Glomerular visceral epithelial cell (primary cell): ENCODE data around the gene C11orf21.

Source experiments
- DNase-seq: peaks from one replicate; pipeline ENCODE4 v3.0.0-alpha.2; 2016; ENCODE audit errors: extremely low spot score

Gene C11orf21

DNA sequence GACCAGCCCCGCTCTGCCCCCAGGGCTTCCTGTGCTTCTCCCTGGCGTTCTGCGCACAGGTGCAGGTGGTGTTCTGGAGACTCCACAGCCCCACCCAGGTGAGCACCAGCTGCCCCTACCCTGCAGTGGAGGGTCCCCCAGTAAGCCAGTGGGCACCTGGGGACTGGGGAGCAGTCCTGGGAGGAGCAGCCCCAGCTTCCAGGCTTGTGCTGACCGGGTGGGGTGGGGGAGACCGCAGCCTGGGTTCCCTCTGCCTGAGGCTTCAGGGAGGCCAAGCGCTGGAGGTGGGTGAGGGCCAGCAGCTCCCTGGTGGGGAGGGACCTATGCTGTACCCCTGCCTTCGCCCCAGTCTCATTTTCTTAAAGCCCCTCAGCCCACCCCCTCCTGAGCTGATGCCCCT, 7.0 kb upstream of the C11orf21 start:
- no peak for DNase-seq

DNA sequence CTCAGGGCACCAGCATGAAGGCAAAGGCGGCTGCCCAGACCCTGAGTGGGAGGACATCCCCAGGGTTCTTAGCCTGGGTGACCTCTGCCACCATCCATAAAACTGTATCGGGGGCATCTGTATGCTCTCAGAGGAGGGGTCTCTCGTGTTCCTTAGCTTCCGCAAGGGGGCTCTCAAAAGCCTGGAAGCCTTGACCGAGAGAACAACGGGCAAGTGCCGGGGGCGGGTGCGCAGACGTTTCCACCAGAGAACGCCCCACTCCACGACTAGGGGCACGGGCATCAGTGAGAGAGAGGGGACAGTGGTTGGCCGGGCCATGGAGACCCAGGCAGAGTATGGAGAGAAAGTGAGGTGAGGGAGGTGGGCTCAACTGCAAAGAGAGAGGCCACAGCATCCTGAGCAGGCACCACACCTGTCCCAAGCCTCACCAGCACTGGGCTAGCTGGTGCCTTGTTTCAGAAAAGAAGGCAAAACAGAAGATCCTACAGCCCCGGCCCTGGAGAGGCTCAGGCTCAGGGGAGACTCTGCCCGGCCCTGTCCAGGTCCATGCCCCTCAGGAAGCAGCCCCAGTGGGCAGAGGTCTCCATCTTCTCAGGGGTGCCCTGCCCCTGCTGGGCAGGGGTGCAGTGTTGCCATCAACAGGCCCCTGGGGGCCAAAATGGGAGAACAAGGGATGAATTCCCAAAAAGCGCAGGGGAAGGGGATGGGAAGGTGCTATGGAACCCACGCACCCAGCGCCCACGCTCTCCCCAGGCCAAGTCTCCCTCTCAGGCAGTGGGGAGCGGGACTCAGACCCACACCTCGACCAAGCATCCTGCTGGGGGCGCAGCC, 6.0 kb upstream of the C11orf21 start:
- DNase-seq: no peak

DNA sequence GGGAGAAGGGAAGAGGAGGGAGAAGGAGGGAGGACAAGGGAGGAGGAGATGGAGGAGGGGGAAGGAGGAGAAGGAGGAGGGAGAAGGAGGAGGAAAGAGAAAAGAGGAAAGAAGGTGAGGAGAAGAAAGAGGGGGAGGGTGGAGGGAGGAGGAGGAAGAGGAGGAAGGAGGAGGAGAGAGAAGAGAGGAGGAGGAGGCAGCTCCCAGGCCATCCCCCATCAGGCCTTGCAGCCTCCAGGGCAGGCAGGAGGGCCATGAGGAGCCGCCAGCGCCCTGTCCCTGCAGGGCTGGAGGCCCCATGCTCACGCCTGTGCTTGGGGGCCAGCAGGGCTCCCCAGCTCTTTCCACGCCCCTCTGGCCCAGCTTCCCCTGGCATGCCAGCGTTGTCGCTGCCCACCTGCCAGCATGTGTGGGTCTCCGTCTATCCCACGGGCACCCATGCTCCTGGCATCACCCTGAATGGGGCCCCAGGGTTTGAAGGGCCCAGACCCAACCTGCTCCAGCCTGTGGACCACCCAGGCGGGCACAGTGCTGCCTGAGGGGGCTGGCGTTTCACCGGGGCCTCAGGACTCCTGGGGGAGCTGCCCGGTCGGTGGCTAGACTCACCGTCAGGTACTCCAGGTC, 5.3 kb upstream of the C11orf21 start:
- no peak for DNase-seq

DNA sequence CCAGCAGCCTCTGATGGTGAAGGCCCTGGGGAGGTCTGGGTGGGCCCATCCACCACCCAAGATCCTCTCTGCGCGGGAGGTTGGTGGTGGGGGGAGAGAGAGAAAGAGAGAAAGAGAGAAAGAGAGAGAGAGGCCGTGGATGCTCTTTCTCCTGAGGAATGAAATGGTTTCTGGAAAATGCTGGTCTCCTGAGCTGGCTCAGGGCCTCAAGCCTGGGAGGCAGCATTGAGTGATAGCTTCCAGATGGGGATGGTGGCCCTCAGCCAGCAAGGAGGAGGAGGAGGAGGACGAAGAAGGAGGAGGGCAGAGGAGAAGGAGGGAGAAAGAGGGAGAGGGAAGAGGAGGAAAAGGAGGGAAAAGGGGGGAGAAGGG, 4.7 kb upstream of the C11orf21 start:
- DNase-seq: no peak

DNA sequence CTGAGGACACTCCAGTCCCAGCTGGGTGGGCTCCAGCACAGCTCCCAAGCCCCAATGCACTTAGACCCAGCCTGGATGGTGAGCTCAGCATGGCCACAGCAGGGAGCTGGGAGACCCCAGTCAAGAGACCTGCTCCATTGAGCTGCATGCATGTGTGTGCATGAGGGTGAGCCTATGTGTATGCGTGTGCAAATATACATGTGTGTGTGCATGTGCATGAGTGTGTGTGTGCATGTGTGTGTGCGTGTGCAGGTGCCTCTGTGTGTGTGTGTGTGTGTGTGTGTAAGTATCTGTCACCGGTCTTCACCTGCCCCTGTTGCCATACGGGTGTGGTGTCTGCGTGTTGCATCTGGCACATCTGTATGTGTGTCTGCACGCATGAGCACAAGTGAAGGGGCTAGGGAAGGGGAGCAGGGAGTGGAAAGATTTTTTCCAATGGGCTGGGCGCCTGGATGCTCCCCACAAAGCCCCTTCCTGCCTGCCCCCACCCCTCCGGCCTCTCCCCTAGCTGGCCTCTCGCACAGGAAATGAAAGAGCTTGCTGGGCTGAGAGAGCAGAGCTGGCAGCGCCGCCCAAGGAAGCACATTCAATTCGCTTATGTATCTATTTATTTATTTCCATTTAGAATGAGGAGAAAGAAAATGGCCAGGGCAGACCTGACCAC, 4.2 kb upstream of the C11orf21 start:
- no peak for DNase-seq

DNA sequence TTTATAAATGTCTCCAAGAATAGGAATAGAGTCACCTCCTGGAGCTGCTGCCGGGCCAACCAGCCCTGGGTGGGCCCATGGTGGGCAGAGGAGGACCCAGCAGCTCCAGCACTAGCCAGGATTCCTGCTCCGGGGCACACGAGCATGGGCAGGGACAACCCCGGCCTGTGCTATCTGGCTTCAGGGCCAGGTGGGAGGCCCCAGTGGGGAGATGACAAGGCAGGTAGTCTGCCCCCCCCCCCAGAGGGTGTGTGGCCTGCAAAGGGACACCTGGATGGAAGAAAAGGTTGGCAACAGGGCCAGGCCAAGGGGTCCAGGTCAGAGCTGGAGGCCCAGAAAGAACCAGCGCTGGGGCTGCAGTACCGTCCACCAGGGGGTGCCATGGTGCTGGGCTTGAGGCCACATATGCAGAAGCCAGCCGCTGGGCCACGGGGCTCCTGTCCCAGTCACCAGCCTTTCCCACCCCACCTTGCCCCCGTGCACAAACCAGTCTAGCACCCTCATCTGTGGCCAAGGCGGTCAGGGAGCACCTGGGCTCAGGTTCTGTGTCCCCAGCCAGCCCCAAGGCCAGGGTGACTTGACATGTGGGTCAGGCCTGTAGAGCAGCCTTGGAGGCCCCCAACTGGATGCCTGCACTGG, 3.5 kb upstream of the C11orf21 start:
- peak; percentile 64 for DNase-seq

DNA sequence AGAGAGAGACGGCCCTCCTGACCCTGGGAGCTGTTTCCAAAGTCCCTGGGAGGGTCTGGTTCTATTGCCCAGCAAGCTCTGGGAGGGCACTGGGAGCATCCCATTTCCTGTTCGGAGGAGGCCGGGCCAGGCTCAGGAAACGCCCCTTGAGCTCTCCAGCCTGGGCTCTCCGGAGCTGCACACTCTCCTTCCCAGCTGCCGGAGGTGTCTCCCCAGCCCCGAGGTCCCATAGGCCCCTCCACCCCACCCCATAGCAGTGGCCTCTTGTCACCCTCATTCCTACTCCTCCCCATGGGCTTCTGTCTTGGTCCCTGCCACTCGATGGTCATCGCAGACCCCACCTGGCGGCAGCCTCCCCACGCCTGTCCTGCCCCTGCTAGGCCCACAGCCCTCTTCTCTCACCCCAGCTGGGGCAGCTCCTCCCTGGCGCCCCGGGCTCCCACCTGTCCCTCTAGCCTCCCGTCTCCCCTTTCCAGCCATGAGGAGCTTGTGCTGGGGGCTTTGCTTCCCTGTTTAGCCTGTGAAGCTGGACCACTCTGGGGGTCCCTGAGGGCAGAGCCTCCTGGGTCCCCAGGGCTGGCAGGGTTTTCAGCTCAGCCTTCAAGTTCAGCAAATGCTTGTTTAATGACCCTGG, 2.9 kb upstream of the C11orf21 start:
- no peak for DNase-seq

DNA sequence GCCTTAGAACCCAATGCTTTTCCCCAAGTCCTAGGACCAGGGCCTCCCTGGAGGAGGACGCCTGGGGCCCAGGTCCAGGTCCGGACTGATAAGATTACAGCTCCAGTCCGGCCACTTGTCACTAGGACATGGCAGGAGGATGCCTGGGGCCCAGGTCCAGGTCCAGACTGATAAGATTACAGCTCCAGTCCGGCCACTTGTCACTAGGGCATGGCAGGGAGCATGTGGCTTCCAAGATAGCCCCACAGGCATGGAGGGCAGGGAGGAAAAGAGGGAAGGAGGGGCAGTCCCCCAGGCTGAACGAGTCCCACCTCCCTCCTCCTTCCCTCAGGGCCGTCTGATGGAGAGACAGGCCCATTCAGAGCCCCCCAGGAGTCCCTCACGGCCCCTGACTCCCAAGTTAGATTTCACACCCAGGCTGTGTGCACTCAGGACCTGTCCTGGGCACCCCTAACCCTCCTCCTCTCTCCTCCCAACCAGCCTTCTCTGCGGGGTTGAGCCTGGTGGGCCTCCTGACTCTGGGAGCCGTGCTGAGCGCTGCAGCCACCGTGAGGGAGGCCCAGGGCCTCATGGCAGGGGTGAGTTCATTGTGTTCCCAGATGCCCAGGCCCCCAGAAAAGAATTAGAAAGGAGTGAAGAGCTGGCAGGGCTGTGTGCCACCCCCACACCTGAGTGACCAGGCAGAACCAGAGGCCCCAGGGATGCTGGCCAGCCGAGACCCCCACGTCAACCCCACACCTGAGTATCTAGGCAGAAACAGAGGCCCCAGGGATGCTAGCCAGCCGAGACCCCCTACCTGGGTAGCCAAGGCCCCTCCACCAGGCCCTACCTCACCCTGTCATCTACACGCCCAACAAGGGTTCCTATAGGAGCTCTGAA, 2.1 kb upstream of the C11orf21 start:
- DNase-seq: no peak

DNA sequence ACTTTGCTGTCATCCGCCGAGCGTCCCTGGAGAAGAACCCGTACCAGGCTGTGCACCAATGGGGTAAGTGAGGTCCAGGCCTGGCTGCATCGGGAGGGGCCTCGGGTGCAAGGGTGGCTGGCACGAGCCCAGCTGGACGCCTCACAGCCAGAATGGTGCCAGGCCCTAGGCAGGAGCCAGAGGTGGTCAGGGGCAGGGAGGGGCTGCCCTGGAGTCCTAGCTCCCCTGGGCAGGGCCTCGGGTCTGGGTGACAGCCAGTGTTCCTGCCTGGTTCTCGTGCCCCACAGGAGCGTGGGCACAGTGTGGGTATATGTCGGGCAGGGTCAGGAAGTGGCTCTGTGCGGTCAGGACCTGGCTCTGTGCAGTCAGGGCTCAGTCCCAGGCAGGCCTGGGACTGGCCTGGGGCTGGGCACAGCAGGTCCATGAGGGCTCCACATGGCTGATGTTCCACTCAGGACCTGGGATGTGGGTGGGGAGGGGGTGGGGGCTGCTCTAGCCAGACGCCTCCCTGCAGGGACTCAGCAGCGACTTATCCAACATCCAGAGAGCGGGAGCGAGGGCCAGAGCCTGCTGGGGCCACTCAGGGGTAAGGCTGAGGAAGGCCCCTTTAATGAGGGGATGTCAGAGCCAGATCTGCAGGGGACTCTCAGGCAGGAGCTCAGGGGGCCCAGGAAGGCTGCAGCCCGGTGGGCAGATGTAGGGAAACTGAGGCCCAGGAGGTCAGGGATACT, 1.3 kb upstream of the C11orf21 start:
- no peak for DNase-seq

DNA sequence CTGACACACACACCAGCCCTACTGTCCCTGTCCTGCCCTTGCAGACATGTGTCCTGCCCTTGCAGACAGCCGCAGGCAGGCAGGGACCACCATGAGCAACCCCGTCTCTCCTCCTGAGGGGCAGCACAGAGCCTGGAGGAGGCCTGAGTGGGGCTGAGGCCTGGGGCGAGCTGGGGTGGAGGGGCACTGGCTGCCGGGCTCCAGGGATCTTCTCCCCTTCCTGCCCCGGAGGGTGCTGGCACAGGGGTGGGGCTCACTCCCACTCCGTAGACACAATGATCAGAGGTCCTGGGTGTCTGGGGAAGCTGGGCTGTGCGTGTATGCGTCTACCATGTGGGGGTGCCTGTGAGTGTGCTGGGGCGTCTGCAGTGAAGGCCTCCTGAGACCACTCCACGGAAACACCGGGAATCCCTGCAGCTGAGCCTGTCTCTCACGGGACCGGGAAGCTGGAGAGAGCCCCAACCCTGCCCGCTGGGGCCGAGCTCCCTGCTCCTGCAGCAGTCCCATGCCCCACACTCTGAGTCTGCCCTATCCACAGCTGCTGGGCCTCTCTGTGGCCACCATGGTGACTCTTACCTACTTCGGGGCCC, 683 bp upstream of the C11orf21 start:
- no peak for DNase-seq

DNA sequence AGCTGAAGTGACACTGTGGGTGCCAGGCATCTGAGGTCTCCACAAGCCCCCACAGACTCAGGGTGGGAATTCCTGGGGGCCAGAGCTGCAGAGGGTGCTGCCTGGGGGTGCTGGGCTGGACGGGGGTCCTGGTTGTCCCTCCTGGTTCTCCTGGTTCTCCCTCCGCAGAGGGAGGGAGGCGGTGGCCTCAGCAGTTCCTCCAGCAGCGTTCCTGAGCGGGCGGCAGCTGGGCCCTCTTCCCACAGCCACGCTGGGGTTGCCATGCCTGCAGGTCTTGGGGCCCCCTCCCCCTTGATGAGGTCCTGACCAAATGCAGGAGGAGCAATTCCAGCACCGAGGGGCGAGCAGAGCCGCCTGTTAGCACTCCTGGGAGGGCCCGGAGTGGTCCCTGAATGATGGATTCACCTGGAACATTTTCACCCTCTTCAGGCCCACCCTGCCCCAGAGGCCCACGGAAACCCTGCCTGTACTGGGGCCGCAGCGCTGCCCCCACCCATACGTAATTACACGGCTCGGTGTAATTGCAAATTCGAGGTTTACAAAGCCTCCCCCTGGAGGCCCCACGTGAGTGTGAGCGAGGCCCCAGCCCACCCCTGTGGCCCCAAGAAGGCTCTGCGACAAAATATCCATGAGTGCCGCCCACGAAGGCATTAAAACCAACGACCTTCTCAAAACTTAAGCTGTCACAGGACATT, 635 bp downstream of the C11orf21 start:
- no peak for DNase-seq

DNA sequence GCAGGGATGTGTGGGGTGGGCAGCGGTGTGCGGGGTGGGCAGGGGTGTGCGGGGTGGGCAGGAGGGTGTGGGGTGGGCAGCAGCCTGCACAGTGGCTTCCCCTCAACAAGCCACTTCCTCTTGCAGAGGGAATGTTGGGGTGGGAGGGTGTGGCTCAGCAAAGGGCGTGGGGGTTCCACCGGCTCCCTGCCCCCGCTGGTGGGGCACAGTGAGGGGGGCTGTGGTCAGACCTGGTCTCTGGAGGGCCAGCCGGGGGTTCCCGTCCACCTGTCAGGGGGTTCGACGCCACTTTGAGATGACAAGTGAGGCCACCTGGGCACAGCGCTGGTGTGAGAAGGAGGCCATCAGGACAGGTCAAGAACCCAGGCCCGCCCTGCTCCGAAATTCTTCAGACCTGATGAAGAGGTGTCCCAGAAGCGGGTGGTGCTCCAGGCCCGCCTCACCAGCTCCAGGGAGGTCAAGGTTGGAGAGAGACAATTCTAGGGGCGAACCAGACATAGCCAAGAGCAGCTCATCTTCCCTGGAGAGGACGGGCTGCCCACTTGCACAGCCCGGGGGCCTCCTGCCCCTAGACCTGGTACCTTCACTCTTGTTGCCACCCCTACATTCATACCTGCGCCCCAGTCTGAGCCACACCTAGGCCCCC, 1.3 kb downstream of the C11orf21 start:
- DNase-seq: no peak

DNA sequence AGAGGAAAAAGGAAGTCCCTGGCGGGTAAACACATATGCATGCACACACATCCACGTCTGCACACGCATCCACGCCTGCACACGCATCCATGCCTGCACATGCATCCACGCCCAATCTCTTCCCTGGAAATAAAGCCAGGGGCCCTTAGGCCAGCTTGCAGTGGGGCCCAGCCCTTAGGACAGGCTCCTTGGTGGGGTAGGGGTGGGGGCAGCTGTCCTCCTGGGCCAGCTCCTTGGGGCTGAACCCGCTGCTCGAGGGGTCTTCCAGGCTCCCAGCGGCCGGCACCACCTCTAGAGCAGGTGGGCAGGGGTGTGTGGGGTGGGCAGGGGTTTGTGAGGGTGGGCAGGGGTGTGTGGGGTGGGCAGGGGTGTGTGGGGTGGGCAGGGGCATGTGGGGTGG, 1.9 kb downstream of the C11orf21 start:
- no peak for DNase-seq

DNA sequence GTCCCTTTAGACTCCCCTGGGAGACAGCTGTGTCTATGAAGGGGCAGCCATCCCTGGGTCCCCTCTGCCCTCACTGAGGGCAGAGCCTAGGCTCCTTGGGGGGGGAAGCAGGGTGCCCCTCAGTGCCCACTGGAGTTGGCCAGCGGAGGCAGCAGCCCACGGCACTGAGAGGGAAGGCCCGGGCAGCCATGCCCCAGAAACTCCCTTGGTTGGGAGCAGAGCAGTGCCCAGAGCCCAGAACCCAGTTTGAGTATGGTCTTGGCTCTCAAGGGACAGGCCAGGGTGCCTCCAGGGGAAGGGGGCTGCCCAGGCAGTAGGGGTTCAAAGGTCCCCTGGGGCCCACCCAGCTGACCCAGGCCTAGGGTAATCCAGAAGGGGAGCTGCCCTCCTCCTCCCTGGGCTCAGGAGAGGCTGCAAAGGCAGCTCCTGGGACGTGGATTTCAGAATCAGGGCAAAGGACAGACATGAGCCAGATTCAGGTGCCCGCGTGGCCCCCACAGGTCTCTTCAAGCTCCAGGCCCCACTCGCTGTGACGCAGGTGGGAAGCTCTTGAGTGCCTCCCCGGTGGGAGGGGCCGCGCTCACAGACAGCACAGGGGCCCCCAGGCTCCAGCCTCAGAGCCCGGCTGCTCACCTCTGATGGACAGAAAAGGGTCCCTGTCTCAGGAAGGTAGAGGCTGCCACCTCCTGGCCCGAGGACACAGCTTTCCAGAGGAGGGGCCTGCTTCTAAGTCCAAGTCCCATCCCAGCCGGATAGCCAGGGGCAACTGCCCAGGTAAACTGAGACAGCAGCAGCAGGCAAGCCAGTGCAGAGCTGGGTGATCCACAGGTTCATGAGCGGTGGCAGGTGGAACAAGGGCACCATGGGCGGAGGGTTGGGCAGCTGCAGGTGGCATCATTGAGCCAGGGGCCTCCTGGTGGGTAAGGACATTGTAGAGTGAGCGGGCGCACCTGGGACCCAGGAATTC, 2.6 kb downstream of the C11orf21 start:
- peak; percentile 10 for DNase-seq

DNA sequence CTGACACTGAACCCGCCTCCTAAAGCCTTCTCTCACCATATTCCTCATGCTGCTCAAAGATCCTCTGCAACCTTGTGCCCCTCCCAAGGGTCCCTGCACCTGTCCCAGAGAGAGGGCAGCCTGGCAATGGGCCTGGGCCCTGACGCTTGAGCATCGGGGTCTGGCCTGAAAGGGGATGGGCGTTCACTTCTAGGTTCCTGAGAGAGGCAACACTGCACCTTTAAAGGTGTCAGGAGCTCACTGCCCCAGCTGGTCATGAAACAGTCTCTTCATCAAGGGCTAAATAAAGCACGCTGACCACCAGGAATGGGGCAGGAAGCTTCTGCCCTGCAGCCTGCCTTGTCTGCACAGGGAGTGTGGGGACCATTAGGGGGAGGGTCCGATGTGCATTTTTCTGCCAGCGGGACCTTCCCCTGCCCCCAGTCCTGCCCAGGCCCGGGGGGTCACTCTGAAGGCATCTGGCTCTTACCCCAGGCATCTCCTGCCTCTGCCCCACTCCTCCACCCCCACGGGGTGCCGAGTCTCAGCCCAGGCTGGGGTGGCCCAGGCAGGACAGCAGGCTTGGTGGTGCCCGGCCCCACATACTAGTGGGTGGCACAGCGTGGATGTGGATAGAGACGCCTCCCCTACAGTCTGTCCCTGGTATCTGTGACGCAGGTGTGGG, 3.5 kb downstream of the C11orf21 start:
- DNase-seq: no peak

DNA sequence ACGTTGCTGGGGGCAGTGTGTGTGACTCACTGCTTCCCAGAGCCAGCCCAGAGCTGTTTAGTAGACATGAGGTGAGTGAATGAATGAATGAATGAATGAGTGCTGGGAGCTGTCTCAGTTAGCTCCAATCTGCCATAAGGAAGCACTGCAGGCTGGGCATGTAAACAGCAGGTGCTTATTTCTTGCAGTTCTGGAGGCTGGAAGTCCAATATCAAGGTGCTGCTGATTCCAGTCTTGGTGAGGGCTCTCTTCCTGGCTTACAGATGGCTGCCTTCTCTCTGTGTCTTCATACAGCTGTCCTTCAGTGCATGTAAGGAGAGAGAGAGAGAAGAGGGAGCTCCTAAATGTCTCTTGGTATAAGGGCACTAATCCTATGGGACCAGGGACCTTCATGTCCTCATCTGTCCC, 4.1 kb downstream of the C11orf21 start:
- no peak for DNase-seq
